HG03575 (cell line): ENCODE results near the gene CNIH3.

ENCODE experiments used
- ATAC-seq: cut with Tn5 transposase; IDR thresholded peaks from one replicate; pipeline ENCODE4 v1.9.1; 2021; ENCODE audit not compliant: unreplicated experiment, insufficient number of reproducible peaks, low FRiP score; ENCODE audit errors: extremely low read depth

CNIH3 gene

DNA sequence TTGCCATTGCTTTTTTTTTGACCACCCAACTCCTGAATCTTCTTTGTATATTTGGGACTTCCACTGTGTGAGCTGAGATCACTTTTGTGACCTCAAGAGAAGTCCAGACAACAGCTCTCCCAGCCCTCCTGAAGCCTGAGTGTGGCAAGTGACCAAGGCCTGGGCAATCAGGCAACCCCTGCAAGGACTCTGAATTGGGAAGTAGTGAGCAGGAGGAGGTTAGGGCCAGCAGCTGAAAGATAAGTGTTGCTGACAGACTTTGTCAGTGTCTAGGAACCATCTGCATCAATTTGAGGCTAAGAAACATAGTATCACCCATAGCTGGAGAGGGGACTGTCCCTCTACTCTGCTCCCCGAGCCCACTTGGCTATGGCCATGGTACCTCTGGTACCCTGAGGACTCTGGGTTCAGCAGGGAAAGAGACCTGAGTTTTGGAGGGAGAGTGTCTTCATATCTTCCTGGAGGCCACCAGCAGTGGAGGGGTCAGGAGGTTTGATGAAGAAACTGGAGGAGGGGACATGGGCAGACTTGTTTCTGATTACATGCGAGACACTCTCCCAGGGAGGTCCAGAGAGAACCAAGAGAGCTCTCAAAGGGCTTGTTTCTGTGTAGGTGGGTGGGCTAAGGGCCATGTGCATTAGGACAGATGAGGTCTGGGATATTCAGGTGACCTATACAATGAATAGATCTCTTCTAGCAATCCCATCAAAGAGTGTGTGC, 166.3 kb downstream of the CNIH3 start:
- ATAC-seq, result no peak

- peak; percentile 43 for ATAC-seq
Observed at GRCh38 chr1:224783006-224783651, 167.0 kb downstream of the CNIH3 start.

- ATAC-seq, result no peak
Observed at GRCh38 chr1:224784265-224785039, 168.3 kb downstream of the CNIH3 start.

GRCh38 chr1:224785040-224785328, 168.9 kb downstream of the CNIH3 start:
- no peak for ATAC-seq

- no peak for ATAC-seq
Observed at GRCh38 chr1:224785622-224786021, 169.5 kb downstream of the CNIH3 start.

- no peak for ATAC-seq
Observed at GRCh38 chr1:224786533-224787250, 170.6 kb downstream of the CNIH3 start.

DNA sequence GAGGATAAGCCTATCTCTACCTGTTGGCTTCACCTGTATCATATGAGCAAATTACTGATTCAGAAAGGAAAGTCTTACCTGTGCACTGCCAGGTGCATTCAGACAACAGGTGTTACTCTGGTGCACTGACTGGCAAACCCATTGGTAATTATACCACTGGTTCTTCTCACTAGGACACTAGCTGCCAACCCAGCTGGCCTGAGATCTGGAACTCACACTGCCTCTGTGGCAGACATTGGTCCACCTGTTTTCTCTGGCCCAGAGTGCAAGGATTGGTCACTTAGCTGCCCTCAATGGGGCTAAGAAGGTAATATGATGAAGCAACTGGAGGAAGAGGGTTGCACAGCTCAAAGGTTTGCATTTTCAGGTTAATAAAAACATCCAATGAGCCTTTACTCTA, 173.2 kb downstream of the CNIH3 start:
- no peak for ATAC-seq
